ENCODE measurements around the gene KRT3.

DNA sequence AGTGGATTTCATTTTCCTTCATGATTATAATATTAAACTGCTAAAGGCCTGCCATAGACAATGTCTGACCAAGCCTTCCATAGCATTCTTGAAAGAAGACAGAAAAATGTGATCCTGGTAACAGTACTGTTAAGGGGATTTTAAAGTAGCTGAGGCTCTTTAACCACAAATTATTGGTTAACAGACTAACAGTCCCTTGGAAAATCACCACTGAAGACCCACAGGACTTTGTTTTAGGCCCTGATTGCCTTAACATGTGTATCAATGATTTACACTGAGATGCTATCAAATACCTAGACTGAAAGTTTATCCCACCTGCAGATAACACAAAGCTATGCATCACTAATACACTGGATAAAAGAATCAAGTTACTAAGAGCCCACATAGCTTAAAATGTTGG, 32.2 kb upstream of the KRT3 start:
- no peak for TF ChIP-seq POLR2A (IDR thresholded peaks at IDR 0.05; ENCODE audit: low read length)
- no peak for TF ChIP-seq GATA1 (IDR thresholded peaks at IDR 0.05; ENCODE audit: low read depth, low read length)

All from erythroblast (primary cell).